GM21529 (cell line): ENCODE data around the gene SYNDIG1L.
"Not testable (repeated sequence)": the region's sequence is repeated elsewhere in the genome, so short reads cannot be mapped to it uniquely, and the experiment has no call there.

Source experiments
- ATAC-seq: cut with Tn5 transposase; IDR thresholded peaks from one replicate; pipeline ENCODE4 v1.9.1; 2021; ENCODE audit not compliant: unreplicated experiment

The SYNDIG1L gene

GRCh38 chr14:74426202-74426582 is at the start of gene SYNDIG1L:
SYNDIG1L (minus strand) TSS chr14:74426210; CDS start chr14:74409744, 16,466 bp downstream.
- ATAC-seq, result no peak

GRCh38 chr14:74475678-74476077 is 49.7 kb upstream of the SYNDIG1L start:
- no peak for ATAC-seq

GRCh38 chr14:74474376-74474775 is 48.4 kb upstream of the SYNDIG1L start:
- no peak for ATAC-seq

DNA sequence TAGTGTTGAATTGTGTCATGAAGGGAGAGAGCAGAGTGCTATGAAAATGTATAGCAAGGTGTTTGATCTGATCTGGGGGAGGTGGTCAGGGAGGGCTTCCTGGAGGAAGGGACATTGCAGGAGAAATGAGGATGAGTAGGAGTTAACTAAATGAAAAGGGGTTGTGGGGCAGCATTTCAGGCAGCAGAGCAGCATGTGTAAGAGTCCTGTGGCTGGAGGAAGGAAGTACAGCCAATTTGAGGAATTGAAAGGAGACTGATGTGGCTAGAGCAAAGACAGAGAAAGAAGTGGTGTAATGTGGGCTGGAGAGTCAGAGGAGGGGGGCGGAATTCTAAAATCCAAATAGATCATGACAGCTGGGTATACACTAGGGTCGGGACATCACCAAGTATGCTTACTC is 46.6 kb upstream of the SYNDIG1L start:
- ATAC-seq, result no peak

GRCh38 chr14:74469548-74470518 is 43.8 kb upstream of the SYNDIG1L start:
- ATAC-seq, result no peak

- ATAC-seq, result no peak
Observed at GRCh38 chr14:74468513-74468912, 42.5 kb upstream of the SYNDIG1L start.

- ATAC-seq, result no peak
Observed at GRCh38 chr14:74465335-74465734, 39.3 kb upstream of the SYNDIG1L start.

DNA sequence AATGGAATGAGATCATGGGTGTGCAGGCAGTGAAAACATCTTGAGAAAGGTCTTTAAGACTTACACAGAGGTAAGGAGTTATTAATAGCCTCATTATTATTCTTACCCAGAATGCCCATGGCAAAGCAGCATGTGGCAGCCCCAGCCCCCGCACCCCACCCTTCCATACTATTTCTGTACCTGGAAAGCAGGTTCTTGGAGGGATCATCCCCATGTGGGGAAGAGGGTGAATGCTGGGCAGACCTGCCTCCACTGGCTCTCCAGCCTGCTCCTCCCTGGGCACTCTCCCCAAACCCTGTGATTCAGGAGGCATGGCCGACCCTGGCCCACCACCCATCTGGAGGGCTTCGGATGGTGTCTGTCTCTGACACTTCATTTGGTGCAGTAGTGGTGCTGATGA is 38.8 kb upstream of the SYNDIG1L start:
- ATAC-seq, result no peak

GRCh38 chr14:74463697-74464096 is 37.7 kb upstream of the SYNDIG1L start:
- no peak for ATAC-seq

- ATAC-seq, result no peak
Observed at GRCh38 chr14:74462993-74463392, 37.0 kb upstream of the SYNDIG1L start.

GRCh38 chr14:74459976-74460375 is 34.0 kb upstream of the SYNDIG1L start:
- ATAC-seq, result no peak

DNA sequence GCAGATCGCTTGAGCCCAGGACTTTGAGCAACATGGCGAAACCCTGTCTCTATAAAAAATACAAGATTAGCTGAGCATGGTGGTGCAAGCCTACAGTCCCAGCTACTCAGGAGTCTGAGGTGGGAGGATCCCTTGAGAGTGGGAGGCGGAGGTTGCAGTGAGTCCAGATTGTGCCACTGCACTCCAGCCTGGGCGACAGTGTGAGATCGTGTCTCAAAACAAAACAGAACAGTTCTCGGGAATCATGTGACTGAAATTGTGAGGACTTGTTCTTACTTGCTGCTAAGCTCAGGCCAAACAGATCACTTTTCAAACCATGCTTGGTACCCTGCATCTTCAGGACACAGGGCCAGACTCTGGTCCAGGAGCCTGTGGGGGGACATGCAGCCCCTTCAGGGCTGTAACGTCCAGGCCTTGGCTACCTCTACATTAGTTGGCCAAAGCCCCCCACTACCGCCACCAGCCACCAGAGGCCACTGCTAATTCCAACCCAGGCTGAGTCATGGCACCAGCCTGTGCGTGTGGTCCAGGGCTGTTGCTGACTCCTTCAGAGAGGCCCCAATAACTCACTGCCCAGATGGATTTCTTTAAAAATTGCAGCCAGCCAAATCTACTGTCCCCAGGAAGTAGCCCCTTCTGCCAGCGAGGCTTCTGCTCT is 33.4 kb upstream of the SYNDIG1L start:
- ATAC-seq, result no peak

DNA sequence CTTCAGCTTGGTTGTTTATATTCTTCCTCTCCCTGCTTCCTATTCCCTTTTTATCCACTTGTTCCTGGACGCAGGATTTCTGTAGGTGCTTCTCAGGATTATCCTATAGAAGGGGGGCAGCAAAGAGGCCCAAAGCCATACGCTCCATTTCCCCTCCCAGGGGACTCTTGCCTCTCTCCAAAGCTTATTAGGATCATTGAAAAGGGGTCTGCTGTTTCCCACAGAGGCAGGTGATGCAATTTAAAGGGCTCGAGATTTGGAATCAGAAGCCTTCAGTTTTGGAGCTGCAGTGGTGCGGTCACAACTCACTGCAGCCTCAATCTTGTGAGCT is 31.5 kb upstream of the SYNDIG1L start:
- no peak for ATAC-seq

- ATAC-seq, result no peak
Observed at GRCh38 chr14:74456684-74457564, 30.9 kb upstream of the SYNDIG1L start.

- not testable (repeated sequence) for ATAC-seq
Observed at GRCh38 chr14:74454397-74454796, 28.4 kb upstream of the SYNDIG1L start.

DNA sequence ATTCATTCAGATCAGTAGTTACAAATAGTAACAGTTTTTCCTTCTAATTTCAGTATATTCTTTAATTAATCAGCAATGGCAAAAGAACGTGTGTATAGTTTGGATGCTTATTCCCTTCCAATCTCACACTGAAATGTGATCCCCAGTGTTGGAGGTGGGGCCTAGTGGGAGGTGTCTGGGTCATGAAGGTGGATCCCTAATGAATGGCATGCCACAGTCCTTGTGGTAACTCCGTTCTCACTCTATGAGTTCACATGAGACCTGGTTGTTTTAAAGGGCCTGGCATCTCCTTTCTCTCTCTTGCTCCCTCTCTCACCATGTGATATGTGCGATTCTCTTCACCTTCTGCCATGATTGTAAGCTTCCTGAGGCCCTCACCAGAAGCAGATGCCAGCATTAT is 18.9 kb upstream of the SYNDIG1L start:
- ATAC-seq, result no peak

- ATAC-seq, result no peak
Observed at GRCh38 chr14:74442757-74443156, 16.7 kb upstream of the SYNDIG1L start.

DNA sequence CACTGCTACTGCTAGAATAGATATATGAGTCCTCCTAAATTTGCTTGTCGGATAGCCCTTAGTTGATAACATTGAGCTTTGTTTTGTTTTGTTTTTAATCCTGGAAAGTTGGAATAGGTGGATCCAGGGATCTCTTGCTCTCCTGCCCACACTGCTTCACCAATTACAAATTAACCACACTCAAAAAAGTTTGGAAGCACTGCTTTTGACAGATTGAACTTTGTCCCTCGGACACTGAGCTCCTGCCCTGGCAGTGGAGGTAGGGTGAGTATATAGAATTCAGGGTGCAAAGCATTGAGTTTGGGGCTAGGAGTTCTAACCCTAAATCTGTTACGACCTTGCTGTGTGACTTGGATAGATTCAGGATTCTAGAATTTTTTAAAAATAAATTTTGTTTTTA is 15.1 kb upstream of the SYNDIG1L start:
- ATAC-seq, result no peak

DNA sequence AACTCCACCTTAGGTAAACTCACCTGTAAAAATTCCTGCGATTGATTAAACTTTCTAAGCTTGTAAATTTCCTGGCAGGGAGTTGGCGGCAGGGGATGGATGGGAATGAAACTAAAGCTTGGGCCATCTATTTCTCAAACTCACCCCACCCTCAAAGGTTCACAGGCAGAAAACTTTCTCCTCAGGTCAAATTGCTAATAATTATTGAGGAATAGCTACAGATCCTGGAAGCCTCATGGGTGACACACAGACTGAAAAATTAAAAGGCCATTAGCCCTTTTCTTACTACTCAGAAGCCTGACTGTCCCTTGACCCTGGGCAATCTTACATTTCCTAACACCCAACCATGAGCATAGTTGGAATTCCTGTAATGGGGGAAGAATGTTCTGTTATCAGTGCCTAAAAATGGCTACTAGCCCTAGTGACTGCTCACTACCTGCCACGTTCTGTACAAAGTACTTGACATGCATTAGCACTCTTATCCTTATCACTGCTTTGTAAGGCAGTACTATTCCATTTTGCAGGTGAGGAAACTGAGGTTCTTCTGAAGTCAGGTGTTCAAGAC is 12.4 kb upstream of the SYNDIG1L start:
- ATAC-seq, result no peak

GRCh38 chr14:74437496-74438053 is 11.6 kb upstream of the SYNDIG1L start:
- ATAC-seq, result no peak

- ATAC-seq, result no peak
Observed at GRCh38 chr14:74434294-74434693, 8.3 kb upstream of the SYNDIG1L start.
